GM19043 (cell line): ENCODE data around the gene PPP1R12B.
"Not testable (repeated sequence)": the region's sequence is repeated elsewhere in the genome, so short reads cannot be mapped to it uniquely, and the experiment has no call there.

ENCODE experiments used
- ATAC-seq: cut with Tn5 transposase; IDR thresholded peaks from one replicate; pipeline ENCODE4 v1.9.1; 2021; ENCODE audit warnings: low read depth; ENCODE audit not compliant: unreplicated experiment

The PPP1R12B gene

DNA sequence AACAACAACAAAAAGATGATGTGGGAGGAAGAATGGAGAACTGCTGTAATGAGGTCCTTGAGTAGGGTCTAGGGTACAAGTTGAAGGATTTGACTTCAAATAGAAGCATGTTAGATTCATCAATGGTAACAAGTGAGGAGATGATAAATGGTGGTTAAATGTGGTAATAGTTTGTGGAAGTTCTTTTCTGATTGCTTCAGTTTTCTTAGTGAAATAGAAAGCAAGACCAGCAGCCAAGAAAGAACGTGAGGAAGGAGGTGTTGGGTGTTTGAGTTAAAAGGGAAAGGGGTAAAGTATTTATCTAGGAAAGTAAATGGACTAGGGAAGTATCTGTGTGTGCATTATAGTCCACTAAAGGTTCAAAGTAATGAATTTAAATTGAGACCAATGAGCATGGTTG, 177.6 kb downstream of the PPP1R12B start:
- ATAC-seq = not testable (repeated sequence)

DNA sequence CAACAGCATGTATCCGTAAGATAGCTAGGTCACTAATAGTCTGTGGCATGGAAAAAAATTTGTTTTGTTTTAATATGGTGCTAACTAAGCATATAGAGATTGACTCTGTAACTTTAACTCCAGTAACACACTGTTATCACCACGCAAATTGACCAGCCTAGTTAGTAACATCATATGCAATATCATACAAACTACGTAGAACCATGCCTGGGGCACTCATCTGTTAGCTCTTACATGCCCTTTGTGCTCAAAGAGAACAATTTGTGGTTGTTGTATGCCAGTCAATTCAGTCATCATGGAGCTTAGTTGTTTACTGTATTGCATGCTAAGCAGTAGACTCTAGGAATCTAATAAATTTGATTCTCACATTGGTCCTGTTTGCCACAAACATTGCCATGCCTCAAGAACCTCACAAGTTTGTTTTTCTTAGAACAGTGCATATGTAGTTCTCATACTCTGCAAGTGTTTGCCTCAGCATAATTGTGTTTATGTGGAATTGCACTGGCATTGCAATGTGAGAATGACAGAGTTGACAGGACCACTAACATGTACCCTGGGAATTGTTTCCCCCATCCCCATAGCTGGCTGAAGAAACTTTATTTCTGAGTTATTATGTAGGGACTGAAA, 179.7 kb downstream of the PPP1R12B start:
- ATAC-seq = not testable (repeated sequence)

DNA sequence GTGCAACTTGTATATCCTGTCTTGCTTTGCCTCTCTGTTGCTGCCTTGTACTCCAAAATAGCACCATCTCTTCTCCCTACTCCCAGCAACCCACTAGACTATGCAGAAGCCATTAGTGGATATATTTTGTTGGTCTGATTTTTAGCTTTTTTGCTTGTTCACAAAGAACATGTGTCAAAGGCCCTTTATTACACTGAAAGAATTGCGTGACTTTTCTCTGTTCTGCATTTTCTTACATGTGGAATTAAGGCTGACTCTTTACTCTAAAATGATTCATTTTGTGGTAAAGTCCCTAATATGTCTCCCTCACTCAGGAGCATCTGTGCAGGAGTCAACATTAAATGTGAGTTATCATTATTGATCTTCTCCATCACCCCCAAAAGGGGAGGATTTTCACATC, 182.2 kb downstream of the PPP1R12B start:
- not testable (repeated sequence) for ATAC-seq

DNA sequence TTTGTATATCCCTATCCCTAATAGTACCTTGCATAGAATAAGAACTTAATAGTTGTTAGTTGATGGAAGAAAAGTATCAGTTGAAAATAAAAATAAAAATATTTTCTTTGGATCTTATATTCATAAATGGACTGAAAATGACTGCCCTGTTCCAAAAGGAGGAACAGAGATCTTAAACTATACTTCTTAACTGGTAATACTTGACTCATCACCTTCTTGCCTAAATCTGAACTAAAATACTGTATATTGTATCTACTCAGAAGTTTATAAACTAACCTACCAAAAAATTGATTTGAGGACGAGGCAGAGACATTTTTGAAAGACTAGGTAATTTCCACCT, 182.9 kb downstream of the PPP1R12B start:
- ATAC-seq = no peak

DNA sequence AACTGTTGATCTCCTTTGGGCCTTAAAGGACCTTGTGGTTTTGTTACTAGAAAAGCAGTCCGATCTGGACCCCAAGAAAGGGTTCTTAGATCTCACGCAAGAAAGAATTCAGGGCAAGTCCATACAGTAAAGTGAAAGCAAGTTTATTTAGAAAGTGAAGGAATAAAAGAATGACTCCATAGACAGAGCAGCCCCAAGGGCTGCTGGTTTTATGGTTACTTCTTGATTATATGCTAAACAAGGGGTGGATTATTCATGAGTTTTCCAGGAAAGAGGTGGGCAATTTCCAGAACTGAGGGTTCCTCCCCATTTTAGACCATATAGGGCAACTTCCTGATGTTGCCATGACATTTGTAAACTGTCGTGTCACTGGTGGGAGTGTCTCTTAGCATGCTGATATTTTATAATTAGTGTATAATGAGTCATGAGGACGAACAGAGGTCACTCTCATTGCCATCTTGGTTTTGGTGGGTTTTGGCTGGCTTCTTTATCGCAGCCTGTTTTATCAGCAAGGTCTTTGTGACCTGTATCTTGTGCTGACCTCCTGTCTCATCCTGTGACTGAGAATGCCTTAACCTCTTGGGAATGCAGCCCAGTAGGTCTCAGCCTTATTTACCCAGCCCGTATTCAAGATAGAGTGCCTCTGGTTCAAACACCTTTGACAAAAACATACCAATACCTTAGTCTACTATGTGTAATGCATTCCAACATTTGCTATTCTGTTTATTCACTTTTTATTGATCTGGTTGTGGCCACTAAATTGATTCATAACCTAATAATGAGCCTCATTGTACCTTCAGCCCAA, 183.5 kb downstream of the PPP1R12B start:
- not testable (repeated sequence) for ATAC-seq

DNA sequence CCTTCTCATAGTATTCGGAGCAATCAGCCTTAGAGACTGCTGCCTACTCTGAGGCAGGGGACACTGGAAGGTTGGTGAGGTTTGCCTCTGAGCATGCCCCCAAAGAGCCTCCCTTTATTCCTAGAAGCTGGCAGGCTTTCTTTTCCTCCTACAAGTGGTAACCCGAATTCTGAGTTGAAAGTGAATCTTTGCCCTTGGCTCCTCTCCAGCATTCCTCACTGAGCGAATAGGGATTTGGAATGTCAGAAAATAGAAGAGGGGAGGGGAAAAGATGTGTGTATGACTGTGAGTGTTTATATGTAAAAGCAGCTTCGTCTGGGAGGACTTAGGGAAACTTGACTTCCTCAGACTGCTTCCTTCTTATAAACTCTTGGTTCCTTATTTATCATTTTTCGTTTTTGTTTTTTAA, 190.7 kb downstream of the PPP1R12B start:
- not testable (repeated sequence) for ATAC-seq

DNA sequence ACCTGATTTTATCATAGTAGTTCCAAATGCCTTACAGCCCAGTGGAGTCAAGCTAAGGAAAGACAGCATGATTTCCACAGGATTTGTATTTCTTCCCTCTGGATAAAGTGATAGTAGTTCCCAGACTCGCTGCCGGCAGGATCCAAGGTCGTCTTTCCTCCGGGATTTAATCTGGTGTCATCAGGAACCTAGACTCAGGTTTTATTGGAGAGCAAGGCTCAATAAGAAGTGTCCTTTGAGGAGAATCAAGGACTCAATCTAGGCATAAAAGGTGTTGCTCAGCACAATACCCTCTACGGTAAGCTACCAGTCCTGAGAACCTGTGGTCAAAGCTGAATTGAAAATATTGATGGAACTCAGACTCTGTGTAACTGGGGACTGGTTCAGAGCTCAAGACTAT, 191.1 kb downstream of the PPP1R12B start:
- ATAC-seq = not testable (repeated sequence)

DNA sequence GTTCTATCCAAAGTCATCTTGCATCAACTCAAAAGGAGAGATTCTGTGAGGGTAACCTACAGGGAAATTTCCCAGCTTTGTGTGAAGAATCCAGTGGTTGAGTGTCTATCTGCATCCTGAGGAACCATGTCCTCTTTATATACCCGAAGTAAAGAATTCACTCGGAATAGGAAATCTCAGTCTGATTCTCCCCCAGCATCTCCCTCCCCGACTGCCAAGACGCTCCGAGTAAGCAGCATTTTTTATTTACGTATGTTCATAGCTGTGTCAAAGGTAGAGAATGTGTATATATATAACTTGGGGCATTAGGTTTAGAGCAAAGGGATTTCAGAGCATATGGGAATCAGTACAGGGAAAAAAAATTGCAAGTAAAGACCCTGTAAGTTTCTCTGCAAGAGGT, 191.5 kb downstream of the PPP1R12B start:
- ATAC-seq = no peak

DNA sequence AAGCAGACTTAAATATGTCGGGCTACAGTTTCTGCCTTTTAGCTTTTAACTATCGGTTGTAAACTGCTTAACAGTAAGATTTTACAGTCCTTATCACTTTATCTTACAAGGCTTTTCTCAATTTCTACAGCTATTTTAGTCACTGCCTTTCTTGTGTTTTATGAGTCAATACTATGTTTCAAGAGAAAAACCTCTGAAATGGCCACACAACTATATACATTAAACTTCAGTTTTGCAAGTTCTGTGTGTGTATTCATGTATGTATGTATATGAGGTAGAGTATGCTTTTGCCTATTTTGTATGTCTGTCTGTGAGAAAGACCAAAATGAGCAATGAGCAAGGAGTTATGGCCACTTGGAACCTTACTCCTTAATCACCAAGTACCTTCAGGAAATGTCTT, 191.9 kb downstream of the PPP1R12B start:
- ATAC-seq = no peak

DNA sequence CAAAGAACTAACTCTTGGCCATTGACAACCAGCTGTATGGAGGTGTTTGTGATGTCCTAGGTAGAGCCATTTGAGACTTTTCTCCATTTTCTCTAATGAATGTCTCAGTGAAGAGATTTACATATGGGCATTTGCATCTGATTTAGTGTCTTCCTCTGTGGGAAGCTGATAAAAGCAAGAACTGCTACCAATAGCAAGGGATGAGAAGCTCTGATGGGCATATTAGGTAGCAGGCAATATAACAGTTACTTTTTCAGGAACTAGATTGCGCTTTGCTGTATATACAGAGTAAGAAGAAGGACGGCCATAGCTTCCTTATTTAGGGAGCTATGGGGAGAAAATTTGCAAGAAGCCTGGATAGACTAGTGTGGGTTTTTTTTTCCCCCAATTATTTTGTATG, 192.4 kb downstream of the PPP1R12B start:
- ATAC-seq = not testable (repeated sequence)

DNA sequence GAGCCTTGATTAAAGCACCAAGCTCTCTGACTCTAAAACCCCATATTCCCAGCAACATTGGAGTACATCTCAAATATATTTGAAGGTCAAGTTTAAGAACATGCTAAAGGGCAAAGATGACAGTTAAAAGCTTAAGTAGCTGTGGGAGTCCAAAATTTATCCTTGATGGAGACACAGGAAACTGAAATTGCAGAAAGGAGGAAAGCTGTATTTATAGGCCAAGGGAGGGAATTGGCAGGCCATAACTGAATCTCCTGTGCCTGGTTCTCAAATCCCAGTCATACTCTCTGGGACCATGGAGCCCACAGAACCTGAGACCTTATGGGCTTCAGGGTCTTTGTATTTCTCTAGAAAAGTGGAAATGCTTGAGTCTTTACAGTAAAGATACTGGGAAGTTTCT, 193.9 kb downstream of the PPP1R12B start:
- ATAC-seq = not testable (repeated sequence)

DNA sequence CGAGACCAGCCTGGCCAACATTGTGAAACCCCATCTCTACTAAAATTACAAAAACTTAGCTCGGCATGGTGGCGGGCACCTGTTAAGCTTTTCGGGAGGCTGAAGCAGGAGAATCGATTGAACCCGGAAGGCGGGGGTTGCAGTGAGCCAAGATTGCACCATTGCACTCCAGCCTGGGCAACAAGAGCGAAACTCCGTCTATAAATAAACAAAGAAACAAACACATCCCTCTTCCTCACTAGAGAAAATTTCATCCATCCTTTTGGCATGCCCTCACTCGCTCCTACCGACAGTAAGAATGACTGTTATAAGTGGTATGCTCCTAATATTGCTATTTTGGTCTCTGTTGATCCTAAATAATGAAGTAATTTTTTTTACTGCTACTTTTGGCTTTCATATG, 195.0 kb downstream of the PPP1R12B start:
- ATAC-seq = not testable (repeated sequence)

DNA sequence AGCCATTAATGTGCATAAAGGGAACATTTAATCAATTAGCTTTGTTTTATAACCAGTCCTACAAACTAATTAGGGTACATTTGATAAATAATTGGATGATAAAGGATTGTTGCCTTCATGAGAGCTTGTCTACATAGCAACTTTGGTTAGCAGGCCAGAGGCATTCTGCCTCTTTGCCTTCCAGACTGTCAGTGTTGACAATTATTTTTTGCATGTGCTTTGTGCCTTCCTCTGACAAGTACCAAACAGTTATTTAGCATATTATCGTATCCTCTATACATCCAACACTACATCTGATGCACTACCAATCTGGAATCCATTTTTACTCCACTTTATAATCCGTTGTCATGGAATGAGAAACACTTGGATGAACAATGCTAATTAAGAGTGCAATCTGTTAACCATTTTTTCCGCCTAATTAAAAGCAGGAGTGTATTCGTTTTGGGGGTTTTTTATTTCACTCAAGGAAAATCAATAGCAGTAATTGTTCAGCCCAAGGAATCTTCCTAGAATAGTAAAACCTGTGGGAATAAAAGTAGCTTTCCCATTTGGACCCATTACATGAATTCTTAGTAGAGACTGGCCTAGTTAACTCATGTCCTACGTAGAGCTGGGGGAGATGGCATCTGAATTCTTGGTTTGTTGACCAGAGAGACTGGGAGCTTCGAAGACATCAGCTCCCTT, 196.4 kb downstream of the PPP1R12B start:
- ATAC-seq = not testable (repeated sequence)

DNA sequence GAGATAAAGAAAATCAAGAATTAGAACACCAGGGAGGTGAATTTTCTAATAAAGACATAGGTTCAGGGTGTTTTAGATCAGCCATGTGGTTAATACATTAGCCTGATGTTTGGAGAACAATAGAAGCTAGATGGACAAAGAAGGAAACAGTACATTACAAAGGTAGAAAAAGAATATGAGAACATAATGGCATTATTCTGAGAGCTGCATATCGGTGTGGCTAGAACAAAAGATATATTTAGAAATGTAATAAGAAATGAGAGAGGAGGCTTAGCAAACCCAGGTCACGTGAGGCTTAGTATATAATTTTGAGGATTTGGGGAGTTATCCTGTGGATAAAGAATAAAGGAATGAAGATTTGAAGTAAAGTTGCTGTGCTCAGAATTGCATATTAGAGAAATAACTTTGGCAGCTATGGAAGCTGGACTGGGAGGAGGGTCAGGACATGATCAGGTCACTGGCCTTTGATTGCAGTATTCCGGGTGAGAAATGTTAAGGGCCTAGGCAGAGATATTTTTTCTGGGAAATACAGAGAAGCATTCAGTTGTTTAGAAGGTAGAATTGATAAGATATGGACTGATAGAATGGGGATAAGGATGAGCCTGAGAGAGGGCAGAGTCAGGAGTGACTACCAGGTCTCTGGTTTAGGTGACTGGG, 197.3 kb downstream of the PPP1R12B start:
- ATAC-seq = not testable (repeated sequence)

DNA sequence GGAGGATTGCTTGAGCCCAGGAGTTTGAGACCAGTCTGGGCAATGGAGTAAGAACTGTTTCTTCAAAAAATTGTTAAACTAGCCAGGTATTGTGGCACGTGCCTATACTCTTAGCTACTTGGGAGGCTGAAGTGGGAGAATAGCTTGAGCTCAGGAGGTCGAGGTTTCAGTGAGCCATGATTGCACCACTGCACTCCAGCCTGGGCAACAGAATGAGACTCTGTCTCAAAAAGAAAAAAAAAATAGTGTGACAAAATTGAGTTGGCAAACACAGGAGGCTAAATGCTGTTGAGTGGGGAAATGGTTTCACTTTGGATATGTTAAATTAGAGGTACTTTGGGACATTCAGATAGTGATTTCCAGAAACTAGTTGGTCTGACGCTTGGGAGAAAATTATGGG, 197.9 kb downstream of the PPP1R12B start:
- not testable (repeated sequence) for ATAC-seq

DNA sequence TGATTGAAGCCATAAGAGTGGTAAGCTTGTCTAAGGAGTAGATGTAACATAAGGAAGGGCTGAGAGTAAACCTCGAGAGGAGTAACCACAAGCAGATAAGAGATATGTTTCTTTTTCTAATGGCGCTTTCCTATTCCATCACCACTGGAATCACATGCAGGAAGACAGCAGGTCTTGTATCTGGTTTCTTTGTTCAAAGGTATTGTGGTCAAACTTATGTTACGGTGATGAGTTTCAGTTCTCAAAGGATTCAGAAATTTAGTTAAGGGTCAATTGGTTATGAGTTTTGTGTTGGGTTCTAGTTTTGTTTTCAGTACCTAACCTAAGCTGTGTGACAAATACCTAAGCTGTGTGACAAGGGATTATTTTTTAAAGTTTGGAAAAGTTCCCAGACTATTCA, 198.3 kb downstream of the PPP1R12B start:
- ATAC-seq = peak; percentile 86

DNA sequence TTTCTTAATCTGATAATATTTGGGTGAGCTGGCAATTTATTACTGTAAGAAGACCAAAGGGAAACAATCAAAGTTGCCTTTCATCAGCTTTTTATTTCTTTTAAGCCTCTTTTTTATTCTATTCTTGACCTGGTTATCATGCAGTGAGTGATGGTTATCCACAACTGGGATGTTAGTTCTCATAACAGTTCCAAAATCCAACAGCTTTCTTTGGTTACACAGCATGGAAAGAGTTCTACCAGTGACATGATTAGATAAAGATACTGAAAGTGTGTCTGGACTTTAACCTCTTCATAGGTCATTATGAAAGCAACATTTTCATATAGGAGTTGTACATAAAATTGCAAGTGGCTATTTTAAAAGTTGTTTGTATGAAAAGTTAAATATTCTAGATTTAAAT, 198.7 kb downstream of the PPP1R12B start:
- ATAC-seq = no peak

DNA sequence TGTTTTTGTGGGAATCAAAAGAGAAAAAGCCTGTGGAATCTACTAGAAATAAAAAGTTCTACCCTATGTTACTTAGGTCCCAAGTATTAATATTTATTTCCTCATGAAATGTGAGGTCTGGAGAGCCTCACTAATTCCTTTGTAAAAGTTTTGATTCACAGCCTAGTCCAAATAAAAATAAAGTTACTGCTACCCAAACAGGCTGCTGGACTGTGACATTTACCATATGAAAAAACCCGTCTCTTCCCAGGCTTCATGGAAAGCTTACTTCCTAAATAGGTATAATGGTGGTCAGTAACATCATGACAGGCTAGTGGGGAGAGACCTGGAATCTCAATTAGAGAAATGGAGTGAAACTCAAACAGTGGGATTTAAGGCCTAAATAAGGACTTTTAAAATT, 201.6 kb downstream of the PPP1R12B start:
- ATAC-seq = not testable (repeated sequence)

DNA sequence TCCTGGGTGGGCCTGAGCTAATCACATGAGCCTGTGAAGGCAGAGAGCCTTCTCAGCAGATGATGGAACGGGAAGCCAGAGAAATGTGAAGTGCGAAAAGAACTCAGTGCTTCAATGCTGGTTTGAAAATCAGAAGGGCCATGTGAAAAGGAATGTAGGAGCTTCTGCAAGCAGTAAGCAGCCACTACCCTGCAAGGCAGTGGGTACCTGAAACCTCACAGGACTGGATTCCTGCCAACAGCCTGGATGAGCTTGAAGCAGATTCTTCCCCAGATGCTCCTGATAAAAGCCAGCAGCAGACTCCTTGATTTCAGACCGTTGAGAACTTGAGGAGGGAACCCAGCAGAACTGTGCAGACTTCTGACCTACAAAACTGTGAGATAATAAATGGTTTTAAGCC, 203.2 kb downstream of the PPP1R12B start:
- no peak for ATAC-seq

DNA sequence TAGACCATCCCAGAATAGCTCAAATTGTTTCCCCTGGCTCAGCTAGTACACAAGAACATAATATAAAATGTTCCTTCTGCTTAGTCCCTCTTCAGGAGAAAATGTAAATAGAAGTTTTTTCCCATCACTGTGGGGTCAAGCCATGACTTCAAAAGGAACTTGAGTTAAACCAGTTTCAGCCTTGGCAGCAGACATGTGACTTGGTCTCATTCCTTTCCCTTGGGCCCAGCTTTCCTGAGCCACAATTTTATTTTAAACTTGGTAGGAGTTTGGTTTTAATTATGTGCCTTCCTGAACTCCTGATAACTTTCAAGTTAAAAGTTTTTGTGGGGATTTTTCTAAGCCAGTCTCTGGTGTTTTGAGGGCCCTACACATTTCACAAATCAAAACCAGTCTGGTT, 204.1 kb downstream of the PPP1R12B start:
- not testable (repeated sequence) for ATAC-seq

DNA sequence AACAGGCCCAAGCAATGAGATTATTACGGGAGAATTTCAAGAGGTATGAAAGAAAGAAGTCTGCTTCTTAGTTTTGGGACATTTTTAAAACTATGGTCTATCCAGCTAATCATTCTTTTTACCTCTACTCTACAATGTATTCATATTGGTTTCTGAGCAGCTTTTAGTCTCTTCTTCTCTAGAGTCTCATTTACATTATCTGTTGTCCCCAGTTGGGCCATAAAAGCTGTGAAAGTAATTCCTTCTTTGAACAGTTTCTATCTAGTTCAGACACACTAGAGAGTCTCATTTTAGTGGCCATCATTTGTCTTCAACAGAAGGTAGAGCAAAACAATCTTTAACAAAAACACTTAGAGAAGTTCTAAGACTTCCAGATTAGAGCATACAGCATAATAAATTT, 204.6 kb downstream of the PPP1R12B start:
- not testable (repeated sequence) for ATAC-seq
